NAMALWA (cell line): ENCODE measurements around the gene ITGB1BP1.

Experiments
- DNase-seq: peaks from one replicate; pipeline ENCODE4 v3.0.0-alpha.2; 2015; ENCODE audit warnings: low spot score

The ITGB1BP1 gene, protein sequence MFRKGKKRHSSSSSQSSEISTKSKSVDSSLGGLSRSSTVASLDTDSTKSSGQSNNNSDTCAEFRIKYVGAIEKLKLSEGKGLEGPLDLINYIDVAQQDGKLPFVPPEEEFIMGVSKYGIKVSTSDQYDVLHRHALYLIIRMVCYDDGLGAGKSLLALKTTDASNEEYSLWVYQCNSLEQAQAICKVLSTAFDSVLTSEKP

GRCh38 chr2:9423100-9423921 lies at the start of gene ITGB1BP1, which contains the start of gene CPSF3:
Gene ITGB1BP1, minus strand, starts transcription at chr2:9423528. Its CDS starts 4,831 bp downstream, at chr2:9418697.
Gene CPSF3, plus strand, starts transcription at chr2:9423654. Its CDS starts 120 bp downstream, at chr2:9423774.
- DNase-seq: peak; percentile 99

GRCh38 chr2:9472511-9472910 lies 49.2 kb upstream of the ITGB1BP1 start:
- DNase-seq: no peak

DNA sequence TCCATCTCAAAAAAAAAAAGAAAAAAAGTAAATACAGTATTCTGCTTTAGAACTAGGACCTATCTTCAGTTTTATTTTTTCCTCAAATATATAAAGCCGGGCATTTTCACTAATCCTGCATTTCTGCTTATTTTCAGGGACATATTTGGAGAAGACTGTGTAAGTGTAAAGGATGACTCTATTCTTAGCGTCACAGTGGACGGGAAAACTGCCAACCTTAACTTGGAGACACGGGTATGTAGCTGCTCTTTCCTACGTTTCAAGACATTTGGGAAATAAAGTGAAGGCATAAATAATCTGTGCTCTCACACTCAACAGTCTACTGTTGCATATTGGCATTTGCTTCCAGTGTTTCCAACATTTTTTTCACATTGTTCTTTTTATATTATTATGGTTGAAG lies 47.9 kb upstream of the ITGB1BP1 start:
- DNase-seq: no peak

- DNase-seq: no peak
Observed at GRCh38 chr2:9467687-9468086, 44.4 kb upstream of the ITGB1BP1 start.

DNA sequence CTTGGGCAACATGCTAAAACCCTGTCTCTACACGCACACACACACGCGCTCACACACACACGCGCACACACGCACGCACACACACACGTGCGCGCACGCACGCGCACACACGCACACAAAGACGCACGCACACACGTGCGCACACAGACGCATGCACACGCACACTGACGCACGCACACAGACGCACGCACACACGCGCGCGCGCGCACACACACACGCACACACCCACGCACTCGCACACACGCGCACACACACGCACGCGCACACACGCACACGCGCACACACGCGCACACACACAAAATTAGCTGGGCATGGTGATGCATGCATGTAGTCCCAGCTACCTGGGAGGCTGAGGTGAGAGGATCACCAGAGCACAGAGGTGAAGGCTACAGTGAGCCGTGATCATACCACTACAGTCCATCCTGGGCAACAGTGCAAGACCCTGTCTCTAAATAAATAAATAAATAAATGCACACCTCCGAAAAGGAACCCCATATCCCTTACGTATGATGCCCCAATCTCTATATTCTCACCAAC lies 42.9 kb upstream of the ITGB1BP1 start:
- DNase-seq: no peak

DNA sequence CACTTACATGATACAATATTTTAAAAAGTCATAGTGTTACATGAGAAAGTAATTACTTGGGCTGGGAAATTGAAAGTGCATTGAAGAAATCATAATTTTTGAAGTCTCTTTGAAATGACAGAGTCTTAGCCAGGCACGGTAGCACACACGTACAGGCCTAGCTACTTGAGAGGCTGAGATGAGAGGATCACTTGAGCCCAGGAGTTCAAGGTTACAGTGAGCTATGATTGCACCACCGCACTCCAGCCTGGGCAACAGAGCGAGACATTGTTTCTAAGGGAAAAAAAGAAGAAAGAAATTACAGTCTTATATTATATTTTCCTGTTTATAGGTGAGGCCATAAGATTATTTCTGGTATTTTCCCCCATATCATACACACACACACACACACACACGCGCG lies 41.8 kb upstream of the ITGB1BP1 start:
- no peak for DNase-seq

- no peak for DNase-seq
Observed at GRCh38 chr2:9463698-9464034, 40.3 kb upstream of the ITGB1BP1 start.

DNA sequence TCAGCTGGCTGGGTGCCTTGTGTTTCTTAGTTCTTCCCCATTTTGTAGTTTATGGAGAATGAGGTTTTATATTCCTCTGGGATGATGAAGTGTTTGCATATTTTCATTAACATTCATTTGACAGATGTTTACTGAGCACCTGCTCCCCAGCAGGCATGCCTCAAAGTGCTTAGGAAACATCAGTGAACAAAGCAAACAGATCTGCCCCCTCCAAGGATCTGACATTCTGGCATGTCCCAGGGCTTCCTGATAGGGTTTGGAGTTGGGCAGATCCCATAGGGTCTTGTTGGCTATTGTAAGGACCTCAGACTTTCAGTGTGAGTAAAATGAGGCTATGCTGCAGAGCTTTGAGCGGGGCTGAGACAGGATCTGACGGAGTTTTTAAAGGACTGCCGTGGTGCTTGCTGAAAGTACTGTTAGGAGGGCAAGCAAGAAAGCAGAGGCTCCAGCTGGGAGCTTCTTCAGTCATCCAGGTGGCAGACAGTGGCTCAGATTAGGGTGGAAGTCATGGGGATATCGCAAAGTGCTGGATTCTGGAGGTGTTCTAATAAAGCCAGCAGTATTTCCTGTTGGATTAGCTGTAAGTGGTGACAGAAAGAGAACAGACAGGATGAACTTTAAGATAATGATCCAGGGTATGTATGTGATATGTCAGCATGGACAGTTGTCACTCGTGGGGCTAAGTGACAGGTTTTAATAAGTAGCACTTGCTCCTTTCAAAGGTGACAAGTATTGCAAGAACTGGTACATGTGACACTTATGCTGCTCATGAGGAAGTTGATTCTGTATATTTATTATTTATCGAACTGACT lies 39.8 kb upstream of the ITGB1BP1 start:
- no peak for DNase-seq

GRCh38 chr2:9462313-9462712 lies 39.0 kb upstream of the ITGB1BP1 start:
- DNase-seq: no peak

- no peak for DNase-seq
Observed at GRCh38 chr2:9461079-9461478, 37.8 kb upstream of the ITGB1BP1 start.

DNA sequence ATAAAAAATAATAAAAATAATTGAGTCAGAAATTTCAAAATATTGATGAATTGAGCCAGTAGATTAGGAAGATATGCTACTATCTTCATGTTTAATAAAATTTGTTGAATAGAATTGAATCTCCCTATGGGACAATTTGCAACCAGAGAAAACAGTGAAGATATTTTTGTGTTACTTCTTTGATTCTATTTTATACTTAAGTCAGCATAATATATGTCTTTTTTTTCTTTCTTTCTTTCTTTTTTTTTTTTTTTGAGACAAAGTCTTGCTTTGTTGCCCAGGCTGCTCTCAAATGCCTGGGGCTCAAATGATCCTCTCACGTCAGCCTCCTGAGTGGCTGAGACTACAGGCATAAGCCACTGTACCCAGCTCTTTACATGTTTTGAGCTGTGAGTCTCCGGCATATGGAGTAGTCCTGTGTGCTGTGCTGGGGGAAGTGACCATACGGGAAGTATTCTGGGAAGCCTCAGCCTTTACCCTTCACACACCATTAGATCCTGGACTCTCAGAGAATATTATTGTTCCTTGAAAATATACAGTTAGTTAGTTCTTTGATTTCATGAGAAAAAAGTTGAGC lies 37.2 kb upstream of the ITGB1BP1 start:
- DNase-seq: no peak

DNA sequence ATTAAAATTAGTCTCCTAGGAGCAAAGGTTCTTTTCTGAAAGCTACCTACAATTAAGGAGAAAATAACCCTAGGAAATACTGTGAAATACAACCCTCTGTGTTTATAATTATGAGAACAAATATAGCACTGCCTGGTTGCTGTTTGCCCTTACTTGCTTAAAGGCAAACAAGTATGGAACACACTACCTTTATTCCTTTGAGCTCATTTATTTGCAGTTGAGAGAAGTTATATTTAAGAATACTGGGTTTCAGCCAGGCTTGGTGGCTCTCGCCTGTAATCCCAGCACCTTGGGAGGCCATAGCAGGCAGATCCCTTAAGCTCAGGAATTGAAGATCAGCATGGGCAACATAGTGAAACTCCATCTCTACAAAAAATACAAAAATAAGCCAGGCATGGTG lies 27.9 kb upstream of the ITGB1BP1 start:
- DNase-seq: no peak

DNA sequence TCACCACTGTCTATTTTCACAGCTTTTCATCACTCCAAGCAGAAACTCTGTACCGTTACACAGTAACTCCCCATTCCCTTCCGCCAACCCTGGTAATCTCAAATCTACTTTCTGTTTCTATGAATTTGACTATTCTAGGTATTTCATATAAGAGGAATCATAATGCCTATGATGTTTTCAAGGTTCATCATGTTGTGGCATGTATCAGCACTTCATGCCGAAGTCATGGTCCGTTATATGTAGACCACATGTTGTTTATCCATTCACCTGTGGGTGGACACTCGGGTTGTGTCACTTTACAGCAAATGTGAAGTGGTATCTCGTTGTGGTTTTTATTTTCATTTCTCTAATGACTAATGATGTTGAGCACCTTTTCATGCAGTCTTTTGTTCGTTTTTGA lies 21.8 kb upstream of the ITGB1BP1 start:
- DNase-seq: no peak

DNA sequence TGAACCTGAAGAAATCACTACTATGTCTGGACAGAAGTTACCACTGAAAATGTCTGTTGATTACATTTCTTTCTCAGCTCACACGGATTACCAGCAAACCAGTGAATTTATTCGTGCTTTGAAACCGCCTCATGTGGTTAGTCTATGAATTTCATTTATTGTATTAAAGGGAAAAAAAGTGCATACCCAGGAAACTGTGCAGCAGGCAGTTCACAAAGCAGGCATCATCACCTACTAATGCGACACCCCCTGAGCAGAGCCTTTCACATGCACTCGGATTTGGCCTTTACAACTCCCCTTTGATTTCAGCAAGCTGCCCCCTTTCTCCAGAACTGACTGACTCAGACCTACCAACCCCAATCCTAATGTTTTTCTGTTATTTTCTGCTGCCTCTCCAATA lies 20.2 kb upstream of the ITGB1BP1 start:
- DNase-seq: no peak

DNA sequence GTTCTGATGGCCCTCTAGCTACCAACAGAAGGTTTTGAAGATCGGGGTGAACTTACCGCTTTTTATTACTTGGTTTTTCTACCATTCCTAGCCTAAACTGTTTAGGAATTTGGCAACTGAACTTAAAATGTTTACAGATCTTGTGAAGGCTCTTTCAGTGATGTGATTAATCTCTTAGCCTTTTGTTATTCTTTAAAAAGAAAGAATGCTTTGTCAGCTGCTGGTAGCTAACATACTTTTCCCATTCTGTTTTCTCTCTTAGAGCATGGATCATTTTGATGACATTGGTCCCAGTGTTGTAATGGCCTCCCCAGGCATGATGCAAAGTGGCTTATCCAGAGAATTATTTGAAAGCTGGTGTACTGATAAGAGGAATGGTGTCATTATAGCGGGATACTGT lies 18.2 kb upstream of the ITGB1BP1 start:
- DNase-seq: no peak

GRCh38 chr2:9440058-9440727 lies 16.9 kb upstream of the ITGB1BP1 start:
- DNase-seq: no peak

DNA sequence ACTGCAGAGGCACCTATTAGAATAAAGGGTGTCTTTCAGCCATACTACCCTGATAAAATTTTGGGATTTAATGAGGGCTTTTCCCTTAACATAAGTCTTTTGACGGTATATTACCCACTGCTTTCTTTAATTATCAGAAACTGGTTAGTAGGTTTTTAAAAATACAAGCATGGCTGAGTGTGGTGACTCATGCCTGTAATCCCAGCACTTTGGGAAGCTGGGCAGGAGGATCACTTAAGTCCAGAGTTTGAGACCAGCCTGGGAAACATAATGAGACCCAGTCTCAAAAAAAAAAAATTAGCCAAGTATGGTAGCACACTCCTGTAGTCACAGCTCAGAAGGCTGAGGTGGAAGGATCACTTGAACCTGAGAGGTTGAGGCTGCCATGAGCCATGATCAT lies 16.2 kb upstream of the ITGB1BP1 start:
- DNase-seq: no peak

DNA sequence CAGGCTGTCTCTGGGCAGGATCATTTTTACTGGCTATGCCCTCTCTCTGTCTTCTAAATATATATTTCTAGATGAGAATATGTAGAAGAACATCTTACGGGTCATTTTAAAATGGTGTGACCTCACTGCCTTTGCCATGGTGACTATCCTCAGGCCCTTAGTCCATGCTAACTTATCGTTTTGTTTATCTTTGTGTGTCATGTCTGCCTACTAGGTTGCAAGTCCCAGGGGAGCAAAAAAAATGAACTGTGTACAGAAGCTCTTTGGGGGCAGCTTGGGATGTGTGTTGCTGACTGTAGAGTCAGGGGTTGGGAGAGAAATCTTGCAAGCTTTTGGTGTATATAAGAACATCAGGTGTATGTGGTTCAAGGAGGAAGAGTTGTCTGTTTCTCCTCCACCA lies 11.2 kb upstream of the ITGB1BP1 start:
- no peak for DNase-seq

- no peak for DNase-seq
Observed at GRCh38 chr2:9430316-9431293, 7.3 kb upstream of the ITGB1BP1 start.

GRCh38 chr2:9428965-9429577 lies 5.7 kb upstream of the ITGB1BP1 start:
- no peak for DNase-seq
